HG03196 (cell line): ENCODE data around the gene HOXA3.

ENCODE experiments used
- ATAC-seq: cut with Tn5 transposase; IDR thresholded peaks from one replicate; pipeline ENCODE4 v1.9.1; 2021; ENCODE audit not compliant: unreplicated experiment

Gene HOXA3

DNA sequence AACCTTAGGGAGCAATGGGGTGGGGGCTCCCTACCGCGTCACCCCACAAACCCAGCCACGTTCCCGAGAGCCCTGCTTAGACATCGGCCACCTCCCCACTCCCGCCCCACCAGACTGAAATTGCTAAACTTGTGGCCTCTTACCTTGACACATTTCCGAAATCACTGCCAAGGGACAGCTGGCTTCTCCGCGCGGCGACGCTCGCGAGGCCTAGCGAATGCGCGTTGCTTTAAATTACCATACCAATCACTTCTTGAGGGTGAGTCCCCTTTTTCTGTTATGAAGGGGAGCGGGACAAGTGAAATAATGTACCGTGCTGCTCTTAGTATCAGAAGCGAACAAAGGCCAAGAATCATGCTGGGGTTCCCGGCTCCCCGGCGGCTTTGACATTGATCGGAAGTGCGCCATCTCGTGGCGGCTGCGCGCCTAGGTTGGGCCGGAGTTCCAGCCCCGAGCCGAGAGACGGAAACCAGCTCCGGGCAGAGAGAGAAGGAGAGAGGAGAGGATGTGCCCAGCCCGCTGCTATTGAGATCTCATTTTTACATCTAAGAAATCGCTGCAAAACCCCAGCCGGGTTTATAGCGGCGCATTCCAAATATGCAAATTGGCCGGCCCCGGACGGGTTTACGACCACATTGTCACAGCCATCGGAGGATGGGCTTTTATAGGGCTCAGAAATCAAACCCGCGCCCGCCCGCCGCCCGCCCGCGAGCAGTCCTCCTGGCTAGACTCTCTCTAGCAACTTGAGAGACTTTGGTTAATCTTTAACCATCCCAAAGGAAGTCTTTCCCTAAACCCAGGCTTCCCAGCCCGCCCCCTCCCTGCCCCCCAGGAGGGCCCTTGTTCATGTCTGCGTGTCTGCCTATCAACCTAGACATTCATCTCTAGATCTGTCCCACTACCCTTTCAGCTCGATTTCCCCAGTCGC lies 27.4 kb upstream of the HOXA3 start:
- no peak for ATAC-seq

DNA sequence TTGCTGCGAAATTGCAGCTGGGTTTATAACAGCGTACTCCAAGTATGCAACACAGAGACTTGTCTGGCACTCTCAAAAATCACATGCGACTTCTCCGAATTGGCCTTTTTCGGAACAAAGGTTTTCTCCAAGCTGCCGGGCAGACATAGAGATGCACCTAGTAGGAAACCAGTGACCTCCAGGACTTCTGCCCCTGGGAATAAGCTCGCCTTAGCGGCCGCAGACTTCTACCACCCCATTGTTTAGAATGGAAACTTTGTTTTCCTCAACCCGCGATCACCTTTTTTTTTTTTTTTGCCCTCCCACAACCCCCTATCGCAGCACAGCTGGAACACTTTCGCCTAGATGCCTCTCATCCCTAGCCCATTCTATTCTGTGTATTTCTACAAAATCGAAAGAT lies 26.6 kb upstream of the HOXA3 start:
- ATAC-seq, result no peak

DNA sequence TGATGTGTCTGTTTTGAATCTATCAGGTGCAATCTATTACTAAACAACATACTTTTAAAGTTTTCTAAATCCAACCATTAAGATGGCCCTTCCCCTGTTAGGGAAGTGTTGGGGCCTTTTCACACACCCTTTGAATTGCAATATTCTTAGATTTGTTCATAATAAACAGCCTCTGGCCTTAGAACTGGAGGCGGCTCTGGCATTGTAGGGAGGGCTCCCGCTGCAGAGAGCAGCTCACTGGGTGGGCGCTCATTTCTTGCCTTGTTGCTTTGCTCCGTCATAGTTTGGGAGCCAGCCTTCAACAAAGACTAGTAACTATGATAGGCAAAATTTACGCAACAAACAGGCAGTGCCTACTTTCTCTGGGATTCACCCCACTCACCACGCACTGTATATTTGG lies 26.0 kb upstream of the HOXA3 start:
- ATAC-seq, result no peak

DNA sequence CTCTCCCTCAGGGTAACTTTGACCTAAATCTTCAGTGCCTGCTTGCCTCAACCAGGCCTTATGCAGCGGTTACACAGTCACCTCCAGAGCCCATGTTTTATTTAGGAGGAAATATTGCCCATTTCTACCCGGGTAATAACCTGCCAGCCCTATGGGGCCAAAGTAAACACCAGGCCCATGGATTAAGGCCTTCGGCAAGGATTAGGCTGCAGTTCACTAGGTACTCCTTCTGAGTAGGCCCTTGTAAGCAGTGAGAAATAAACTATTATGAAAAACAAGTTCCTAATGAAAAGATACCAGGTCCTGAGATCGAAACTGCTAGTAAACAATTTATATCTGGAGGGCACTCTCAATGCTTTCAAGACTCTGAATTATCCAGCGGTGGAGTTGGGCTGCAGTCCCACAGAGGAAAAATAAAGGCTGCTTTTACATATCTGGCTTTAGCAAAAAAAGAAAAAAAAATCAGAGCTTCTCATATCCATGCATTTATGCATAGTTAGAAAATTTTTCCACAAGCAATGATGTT lies 25.5 kb upstream of the HOXA3 start:
- ATAC-seq, result no peak

DNA sequence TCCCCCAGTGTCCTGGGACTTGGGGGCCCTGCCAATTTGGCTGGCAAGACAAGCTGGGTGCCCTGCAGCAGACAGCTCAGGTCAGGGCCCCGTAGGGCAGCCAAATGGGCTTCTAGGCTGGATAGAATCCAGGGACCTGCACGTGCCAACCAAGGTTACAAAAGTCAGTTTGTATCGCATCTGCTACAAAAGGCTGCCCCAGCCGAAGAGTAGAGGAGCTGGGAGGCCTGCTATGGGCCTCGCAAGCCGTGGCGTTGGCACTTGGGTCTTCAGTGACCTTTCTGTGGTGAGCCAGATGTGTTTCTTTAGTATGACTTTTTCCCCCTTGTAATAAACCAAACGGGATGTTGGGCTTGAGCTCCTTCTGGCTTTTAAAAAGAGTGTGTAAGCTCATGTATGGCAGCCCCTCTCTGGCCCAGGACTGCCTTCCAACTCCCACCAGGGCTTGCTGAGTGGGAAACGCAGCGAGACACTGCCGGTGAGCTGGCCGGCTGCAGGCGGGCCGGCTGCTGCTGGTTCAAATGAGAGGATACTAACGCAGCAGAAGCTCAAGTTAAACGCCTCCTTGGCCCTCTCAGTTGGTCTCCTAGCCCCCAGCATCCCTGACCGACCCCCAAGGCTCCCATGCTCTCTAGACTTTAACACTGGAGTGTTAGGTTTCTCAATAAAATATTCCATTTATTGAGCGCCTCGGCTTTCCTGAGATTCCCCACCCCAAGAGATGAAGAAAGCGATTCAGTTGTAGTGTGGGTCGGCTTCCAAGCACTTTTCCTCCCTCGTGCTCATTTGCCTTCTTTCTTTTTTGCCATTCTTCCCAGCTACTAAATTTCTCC lies 24.8 kb upstream of the HOXA3 start:
- ATAC-seq, result no peak

DNA sequence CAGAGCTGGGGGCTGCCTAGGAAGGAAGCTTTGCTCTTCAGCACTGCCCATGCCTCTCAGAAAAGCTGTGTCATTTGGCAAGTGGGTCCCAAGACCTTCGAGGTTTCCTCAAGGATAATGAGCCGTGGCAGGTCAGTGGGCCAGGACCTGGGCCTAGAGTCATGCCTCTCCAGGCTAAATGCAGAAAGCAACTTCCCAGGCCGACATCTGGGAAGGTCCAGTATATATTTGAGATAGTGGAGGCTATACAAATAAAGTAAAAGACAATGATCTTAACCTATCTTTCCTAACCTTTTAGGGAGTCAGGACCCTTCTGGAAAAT lies 24.1 kb upstream of the HOXA3 start:
- ATAC-seq, result no peak

DNA sequence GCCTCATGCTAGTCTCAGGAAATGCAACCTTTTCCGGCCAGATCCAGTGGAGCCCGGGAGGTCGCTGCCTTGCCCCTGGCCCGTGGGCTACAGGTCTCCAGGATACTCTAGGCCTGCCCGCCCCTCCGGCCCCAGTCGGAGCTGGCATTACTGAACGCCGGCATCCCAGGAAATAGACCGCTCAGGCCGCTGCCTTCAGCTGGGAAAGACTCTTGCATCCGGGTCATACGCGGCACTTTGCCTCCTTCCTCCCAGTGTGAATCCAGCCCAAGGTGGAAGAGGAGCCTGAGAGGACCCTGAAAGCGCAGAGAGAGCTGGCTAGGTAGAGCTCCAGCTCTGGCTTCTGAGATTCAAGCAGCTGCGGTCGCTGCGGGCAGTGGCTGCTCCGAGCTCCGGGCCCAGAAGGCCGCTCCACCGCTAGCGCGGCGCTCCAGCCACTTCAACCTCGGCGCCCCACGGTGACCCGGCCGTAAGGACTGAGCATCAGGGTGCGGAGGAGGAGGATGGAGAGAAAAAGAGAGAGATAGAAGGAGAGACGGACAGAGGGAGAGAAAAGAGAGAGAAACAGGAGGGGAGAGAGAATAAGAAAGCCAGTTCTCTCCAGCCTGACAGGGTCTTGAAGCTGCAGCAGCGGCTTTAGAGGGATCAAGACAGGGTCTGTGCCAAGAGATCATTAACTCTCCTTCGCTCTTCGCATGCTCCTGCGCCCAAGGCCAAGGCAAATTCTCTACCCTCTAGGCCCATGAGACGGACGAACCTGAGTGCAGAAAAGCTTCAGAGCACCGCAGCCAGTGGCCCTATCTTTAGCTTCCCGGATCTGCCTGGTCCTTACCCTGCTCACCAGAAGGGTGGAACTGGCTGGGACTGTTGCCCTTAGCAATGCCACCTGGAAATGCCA lies 23.5 kb upstream of the HOXA3 start:
- no peak for ATAC-seq

DNA sequence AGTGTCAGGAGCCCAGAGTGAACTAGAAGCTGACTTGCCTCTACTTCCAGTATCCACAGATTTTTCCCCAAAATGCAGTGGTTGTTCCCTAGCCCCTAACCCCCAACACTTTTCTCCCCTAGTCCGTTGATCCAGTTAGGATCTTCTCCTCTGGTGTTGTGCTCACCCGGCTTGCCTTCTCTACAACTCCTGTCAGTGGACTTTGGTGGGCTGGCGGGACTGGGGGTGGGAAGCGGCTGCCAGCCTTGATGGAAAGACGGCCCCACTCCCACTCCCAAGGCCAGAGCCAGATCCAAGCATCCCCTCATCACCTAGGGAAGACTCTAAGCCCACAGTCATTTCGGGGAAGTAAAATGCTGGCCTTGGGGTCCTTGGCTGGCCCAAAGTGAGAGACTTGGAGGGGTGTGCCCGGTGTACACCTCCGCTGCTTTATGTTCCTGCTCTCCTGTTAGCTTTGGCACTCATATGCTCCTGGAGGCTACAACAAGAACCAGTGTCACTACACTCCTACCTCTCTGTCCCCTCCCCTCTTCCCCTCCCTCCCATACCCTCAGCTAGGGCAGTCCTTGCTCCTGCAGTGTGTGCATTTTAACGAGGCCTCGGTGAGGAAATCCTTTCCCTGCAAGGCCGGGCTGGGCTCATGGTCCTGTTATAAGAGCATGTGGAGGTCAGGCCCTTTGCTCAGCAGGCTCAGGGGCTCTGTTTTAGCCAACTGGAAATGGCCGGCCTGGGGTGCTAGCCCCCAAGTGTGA lies 22.7 kb upstream of the HOXA3 start:
- ATAC-seq, result no peak

DNA sequence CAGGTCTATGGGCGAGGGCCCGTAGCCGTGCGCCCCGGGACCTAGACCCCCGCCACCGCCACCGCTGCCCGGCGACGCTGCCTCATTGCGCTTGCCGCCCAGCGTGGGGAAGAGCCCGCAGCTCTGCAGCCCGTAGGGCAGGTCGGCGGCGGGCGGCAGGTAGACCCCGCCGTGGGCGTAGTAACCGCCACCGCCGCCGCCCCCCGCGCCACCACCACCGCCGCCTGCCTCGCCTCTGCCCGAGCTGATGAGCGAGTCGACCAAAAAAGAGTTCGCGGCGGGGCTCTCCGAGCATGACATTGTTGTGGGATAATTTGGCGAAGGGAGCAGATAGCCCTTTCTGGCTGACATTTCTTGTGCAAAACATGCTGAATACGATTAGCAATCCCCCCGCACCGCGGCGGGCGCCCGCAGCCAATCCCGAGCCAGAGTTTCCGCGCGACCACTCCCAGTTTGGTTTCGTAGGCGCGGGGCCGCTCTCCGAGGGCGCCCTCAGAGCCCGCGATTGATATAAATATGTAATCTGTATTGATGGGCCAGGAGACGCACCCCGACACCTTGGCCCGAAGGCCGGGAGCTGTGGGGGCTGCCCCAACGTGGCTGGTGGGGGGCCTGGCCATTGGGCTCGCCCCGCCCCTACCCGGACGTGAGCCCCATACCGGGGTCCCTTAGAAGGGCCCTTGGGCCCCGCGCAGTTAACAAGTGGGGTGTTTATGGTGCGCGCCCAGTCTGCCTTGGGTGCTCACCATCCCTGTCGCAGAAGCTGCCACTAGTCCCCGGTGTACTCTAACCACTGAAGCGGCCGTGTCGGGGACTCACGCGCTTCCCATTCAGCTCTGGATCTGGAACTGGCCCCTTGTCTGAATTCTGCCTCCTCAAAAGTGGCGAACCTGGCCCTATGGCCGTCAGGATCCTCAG lies 21.8 kb upstream of the HOXA3 start, which contains the start of gene HOXA10:
HOXA10 (minus strand) TSS at position 365 of the 918 bp plus-strand sequence; CDS start at position 351, 14 bp downstream.
- ATAC-seq, result no peak

DNA sequence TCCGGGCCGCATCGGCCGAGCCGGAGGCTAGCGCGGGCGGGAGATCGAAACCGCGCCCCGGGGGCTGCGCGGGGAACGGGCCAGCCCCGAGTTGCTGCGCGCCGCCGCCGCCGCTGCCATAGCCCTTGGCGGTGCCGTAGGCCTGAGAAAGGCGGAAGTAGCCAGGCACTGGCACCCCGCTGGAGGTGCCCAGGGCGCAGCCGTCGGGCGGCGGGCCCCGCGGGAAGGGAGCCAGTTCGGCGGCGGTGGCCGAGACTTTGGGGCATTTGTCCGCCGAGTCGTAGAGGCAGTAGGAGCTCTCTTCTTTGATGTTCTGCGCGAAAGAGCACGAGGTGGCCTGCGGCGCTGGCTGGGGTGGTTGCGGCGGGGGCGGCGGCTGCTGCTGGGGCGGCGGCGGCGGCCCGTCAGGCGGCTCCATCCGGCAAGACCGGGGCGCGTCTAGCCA lies 21.1 kb upstream of the HOXA3 start:
- no peak for ATAC-seq

DNA sequence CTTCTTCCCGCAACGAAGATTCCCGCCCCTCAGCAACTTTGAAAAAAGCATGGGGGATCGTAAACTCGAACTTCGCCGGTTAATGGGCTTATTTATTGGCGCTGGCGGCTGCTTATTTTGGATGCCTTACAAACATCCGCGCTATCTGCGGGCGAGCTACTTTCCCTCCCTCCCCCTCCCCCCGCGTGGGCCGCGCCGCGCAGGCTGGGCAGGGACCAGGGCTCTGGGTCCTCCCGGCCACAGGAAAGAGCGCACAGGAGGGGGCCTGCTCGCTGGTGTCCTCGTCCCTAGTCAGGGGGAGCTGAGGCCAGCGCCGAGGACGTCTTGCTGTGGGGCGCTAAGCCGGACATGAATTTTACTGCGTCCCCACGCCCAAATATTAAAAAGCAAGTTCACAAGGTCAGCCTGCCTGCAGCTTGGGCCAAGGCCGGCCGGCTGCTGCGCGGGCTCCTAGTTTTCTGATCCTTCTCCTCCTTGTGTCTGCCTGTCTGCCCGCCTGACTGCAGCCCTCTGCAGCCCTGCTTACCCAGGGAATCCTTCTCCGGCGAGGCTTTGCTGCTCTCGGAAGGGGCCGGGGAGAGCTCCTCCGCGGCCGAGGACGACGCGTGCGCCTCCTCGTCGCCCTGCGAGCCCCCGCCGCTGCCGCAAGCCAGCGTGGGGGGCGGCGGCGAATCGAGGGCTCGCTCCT lies 20.6 kb upstream of the HOXA3 start:
- no peak for ATAC-seq

DNA sequence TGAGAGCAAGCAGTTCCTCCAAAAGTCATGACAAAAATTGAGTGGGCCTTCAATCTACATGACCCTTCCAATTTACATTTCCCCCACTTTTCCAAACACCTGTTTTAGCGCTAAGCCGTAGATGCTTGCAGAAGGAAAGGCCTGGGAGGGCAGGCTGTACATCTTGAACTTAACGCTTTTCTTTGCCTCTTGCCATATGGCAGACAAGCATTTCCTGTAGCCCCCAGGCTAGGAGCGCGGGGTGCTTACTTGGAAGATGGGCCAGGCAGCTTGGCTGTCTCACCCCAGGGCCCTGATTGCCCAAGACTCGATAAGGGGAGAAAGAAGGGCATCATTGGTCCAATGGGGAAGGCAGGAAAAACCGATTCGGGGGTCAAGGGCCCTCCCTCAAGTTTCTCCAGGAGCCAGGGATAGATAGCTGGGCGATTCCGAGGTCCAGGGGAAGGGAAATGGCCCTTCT lies 20.0 kb upstream of the HOXA3 start:
- ATAC-seq, result no peak

DNA sequence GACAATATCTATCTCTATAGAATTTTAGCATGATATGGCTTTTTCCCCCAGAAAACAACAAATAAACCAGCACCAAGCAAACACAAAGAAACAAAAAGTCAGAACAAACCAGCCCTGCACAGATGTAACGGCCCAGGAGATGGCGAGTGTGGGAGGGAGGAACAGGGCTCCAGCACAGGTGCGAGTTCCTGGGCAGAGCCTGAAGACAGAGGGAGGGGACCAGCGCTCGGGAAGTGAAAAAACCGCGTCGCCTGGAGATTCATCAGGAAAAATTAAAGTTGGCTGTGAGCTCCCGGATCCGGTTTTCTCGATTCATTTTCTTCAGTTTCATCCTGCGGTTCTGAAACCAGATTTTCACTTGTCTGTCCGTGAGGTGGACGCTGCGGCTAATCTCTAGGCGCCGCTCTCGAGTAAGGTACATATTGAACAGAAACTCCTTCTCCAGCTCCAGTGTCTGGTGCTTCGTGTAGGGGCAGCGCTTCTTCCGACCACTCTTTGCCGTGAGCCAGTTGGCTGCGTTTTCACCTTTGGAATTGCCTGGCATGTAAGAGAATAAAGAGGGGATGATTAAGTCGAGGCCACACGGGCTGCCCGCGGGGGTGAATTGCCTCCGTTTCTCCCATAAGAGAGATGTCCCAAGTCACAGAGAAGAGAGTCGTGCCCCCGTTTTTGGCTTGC lies 19.4 kb upstream of the HOXA3 start:
- ATAC-seq, result no peak

DNA sequence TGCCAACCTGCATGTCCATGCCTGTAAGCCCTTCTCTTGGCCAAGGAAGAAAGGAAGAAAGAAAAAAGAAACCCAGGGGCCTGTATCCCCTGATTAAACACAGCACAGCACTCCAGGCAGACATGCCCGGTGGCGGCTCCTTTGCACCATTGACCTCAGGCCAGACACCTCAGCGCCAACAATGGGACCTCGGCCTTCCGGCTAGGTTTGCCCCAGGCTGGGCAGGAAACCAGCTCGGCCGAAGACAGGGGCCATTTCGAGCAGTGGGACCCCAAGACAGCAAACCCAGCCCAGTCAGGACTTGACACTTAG lies 18.9 kb upstream of the HOXA3 start:
- no peak for ATAC-seq

DNA sequence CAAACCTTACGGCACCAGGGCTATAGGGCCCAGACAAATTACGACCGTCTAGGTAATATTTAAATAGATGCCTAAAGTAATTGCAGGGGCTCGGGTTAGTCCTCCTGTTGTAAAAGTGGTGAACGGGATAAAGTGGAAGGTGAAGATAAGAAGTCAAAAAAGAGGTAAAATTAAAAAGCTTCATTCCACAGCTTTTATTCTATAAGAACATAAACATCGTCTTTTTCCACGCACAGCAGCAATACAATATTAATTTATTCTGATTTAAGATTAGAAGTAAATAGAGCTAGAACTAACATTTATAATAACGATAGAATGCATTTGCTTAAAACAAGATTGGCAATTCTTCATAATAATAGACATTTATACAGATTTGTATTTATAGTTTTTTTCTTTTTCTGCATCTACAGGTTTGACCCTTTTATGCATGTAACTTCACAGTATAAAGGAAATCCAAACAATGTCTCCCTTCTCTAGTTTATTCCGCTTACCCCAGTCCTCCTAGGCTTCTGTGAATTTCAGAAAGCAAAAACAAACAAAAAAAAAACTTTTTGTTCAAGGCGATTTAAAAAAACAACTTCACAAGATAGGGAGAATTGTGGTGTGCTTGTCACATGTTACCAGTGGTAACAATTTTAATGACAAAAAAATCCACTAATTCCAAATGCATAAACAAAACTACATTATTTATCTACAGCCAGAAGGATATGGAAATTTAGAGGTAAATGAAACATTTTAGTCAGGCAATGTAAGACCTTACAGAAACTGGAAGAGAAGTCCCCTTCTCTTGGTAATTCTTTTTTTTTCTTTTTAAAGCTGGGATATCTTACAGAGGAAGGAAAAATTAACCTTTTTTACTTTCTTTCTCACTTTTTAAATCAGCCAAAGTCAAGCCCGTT lies 18.3 kb upstream of the HOXA3 start:
- ATAC-seq, result no peak

DNA sequence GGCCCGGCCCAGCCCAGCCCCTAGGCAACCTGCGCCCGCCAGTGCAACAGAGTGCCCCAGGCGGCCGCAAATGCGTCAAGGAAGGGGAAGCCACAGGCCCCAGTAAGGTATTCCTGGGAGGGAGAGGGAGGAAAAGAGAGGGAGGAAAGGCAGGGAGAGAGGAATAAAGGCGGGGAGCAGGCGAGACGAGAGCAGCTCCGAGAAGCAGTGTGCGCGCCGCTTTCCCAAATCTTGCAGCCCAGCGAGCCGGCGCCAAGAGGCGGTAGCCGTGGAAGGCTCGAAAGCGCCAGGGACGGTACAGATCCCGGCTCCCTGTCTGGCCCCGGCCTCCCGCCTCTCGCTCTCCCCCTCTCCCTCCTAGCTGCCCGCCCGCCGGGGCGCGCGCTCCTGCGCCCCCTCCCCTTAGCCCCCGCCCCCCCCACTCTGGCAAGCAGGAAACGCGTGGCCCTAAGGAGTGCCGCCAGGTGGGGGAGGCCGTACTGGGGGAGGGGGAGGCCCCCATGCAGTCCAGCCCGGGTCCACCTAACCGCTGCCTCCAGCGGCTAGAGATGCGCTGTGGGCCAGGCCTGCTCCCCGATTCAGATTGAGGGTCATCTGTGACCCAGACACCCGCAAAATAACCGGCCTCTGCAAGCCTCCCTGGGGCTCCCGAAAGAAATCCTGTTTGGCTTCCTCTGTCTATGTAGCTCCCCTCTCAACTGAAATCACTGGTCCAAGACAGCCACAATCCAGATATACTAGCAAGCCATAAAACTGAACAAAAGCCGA lies 17.5 kb upstream of the HOXA3 start:
- ATAC-seq, result no peak
